G401.6 (cell line): Measurements from ENCODE around the gene ARSB.
"Not testable (repeated sequence)": the region's sequence is repeated elsewhere in the genome, so short reads cannot be mapped to it uniquely, and the experiment has no call there.

Experiments used
- FAIRE-seq: peaks from 2 replicates; lab custom pipeline; 2012; peaks lifted over from hg19 to GRCh38; lab: Jason Lieb, UNC

ARSB gene

GRCh38 chr5:78930721-78931120 is 54.4 kb downstream of the ARSB start:
- no peak for FAIRE-seq

DNA sequence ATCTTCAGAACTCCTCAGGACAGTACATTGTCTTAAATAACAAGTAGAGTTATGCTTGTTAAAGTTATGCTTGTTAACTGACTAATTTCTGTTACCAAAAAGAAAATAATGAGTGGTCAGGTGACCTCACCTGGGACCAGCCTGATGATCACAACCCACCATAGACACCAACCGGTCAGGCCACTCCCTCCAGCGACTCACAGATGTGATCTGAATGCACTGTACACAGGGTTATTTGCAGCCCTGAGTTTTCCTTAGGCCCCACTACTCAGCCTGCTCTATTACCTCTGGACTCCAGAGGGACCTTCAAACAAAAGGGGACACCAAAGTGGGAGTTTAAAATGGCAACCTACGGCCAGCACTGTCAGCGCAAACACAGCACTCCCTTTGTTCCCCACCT is 55.3 kb downstream of the ARSB start:
- no peak for FAIRE-seq

GRCh38 chr5:78927657-78928282 is 57.3 kb downstream of the ARSB start:
- FAIRE-seq = no peak

- no peak for FAIRE-seq
These were observed 58.9 kb downstream of the ARSB start for GRCh38 chr5:78926252-78926651.

DNA sequence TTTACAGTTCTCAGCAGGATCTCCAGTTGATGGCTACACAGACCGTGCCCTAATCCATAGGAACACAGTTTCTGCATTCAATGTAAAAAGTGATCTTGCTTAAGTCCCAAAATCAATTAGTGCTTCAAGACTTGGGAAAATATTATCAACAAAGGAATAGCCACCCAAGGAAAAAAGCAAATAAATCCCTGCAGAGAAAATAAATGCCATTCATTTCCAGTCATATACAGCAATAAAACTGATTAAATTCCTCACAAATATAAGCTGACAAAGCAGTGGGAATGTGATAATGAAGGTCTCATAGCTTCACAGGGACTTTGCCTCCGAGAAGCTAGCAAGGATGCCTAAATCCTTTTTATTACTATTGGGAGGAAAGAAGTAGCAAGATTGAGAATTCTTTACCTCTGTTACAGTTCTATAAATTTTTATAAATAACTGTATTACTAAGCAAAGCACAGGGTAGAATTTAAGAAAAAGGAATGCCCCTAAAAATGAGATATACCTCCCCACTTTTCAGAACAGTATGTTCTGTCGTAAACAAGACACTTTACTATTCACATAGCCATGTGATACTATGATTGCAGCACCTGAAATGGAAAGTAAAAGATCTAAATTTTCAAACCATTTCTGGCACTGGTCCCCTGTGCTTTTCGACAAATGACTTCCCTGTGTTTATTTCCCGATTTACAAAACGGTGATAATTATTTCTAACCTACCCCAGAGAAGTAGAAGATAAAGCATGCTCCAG is 59.8 kb downstream of the ARSB start:
- no peak for FAIRE-seq

- no peak for FAIRE-seq
These were observed 61.5 kb downstream of the ARSB start for GRCh38 chr5:78923622-78923970.

DNA sequence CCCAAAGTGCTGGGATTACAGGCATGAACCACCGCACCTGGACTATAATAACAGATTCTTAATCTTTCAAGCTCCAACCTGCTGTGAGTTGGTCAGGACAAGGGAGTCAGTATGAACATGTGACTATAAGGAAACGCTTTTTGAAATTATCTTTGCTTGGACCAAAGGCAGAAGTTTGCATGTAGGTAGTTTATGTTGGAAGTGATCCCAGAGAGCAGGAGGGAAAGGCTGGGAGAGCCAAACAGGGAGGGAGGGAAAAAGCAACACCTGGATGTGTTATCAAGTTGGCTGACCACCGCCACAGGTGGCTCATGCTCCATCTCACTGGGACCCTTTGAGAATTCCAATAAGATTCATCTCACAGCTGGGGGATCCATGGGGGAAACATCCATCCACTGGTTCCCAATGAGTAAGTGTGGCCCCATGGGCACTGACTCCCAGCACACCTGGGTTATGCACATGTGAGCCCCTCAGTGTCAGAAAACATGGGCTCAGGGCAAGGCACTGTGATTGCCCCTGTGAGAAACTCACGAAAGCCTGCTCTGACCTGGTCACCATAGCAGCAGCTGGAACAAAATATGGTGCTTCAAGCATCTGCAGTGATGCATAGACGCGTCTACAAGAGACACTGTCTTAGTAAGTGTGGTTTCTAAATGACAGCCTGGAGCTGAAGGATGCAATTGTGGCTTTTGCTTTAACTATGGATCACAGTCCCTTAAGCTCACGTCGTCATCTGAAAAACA is 62.1 kb downstream of the ARSB start:
- no peak for FAIRE-seq

DNA sequence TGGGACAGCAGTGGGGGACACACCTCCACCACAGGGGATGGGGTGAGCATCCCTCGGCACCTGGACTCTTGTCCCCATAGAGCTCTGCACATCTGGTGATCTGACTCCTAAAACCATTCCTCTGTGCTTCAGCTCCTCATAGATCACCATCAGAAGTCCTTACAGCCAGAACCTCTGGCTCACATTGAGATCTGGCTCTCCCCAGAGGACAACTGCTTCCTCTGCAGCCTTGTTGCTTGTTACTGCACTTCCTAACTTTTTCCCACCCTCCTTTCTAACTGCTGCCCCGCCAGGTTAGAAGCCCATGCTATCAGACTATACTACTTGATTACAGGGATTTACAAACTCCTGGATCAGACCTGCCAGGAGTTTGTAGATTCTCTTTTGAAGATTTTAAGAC is 64.5 kb downstream of the ARSB start:
- no peak for FAIRE-seq

DNA sequence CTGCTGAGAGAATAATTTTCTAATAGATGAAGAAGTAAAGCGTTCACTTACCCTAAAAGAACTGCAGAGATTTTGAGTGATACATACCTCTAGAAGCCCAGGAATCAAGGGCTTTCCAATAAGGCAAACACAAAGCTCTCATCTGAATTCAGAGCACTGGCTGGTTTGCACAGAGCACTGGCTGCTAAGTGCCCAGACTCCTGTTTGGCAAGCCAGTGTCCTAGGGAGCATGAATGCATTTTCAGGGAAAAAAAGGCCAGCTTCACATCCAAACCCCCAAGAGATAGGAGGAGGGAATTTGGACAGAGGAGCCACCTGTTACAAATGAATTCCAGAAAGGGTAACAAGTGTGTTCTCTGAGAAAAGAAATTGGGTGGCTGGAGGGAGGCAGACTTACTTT is 65.3 kb downstream of the ARSB start:
- no peak for FAIRE-seq

- FAIRE-seq = no peak
These were observed 69.1 kb downstream of the ARSB start for GRCh38 chr5:78916044-78916443.

DNA sequence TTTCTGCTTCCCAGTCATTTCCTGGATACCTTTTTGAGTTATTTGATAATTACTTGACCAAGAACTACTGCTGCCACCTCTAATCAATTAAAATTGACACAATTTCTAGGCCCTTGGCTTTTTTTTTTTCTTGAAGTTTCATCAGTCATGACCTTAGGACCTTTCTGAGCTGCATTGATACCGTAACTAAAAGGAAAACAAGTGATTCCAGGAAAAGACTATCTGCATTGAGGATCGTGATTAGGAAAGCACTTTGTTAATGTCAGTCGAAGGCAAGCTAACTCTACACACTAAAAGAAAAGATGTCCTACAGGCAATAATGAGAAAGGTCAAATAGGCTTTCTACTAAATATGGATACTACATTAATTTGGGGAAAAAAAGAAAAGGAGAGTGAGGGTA is 69.9 kb downstream of the ARSB start:
- FAIRE-seq = no peak

DNA sequence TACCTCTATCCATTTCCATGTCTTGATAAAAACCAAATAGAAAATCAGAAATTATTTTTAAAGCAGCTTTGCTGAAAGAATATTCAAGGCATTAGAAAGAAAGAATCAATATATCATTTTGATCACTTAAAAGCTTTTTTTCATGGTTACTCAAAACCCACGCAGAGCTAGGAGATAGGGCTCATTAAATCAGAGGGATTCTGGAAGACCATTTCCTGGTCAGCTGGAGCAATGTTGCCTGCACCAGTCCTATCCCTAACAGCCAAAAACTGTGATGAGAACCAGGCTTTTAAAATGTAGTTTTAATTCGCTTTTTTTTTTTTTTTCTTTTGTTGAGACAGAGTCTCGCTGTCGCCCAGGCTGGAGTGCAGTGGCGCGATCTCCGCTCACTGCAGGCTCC is 72.3 kb downstream of the ARSB start:
- no peak for FAIRE-seq

DNA sequence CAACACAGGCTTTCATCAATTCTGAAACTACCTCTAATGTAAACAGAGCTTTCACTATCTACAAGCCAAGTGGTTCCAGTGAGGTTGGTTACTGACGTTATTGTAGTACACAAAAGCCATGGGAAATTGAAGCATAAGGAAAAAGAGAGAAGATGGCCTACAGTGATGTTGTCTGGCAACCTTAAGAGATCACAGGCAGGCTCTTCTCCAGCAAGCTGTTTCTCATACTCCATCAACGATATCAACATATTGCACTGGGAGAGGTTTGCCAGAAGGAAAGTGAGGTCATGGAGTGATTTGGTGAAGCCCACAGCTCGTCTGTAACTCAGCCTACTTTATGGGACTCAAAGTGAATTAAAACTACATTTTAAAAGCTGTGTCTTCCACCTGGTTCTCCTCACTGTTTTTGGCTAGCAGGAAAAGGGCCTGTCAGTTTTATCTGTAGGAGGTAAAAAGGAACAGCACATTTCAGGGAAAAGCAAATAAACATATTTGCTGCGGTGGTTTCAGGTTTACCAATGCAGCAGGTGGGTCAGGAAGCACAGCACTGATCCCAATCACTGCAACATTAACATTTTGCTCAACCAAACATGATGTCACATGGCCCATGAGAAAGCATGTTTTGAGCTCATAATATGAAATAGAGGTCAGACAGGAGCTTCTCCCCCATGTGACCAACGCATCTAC is 72.9 kb downstream of the ARSB start:
- FAIRE-seq = no peak

- not testable (repeated sequence) for FAIRE-seq
These were observed 75.7 kb downstream of the ARSB start for GRCh38 chr5:78909224-78909983.

DNA sequence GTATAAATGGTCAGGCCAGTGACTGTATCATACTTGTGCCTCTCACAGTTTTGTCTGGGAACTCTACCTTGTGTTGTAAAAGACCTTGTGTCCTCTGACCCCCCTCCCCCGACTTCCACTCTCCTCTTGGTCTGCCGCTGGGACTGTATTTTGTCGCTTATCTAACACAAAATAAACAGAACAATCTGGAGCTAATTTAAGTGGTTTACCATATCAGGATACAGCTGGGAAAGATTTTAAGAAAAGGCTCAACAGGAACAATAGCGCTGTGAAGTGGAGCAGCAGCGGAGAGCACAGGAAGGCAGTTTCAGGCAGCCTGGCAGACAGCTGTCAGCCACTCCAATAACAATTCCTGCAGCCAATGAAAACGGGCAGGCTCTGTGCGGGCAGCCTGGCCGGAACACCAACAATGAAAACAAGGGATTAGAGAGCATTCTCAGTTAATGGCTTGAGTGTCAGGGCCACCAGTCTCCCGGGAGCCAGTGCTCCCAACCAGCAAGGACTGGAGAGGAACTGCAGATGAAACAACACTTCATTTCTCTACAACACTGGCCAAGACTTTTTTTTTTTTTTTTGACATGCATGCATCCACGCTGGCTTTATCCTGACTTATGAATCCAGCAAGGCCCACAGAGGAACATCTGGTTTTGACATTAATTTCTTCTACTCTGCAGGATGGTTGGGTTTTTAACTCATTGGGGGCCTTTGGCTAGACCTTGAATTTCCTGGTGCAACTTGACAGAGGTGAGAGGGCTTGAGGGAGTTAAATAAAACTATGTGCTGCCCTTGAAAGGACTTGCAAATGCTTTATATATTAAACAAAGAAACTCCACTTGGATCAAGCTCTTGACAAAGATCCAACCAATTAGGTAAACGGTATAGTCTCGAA is 76.7 kb downstream of the ARSB start:
- no peak for FAIRE-seq

GRCh38 chr5:78907255-78907891 is 77.7 kb downstream of the ARSB start:
- no peak for FAIRE-seq

DNA sequence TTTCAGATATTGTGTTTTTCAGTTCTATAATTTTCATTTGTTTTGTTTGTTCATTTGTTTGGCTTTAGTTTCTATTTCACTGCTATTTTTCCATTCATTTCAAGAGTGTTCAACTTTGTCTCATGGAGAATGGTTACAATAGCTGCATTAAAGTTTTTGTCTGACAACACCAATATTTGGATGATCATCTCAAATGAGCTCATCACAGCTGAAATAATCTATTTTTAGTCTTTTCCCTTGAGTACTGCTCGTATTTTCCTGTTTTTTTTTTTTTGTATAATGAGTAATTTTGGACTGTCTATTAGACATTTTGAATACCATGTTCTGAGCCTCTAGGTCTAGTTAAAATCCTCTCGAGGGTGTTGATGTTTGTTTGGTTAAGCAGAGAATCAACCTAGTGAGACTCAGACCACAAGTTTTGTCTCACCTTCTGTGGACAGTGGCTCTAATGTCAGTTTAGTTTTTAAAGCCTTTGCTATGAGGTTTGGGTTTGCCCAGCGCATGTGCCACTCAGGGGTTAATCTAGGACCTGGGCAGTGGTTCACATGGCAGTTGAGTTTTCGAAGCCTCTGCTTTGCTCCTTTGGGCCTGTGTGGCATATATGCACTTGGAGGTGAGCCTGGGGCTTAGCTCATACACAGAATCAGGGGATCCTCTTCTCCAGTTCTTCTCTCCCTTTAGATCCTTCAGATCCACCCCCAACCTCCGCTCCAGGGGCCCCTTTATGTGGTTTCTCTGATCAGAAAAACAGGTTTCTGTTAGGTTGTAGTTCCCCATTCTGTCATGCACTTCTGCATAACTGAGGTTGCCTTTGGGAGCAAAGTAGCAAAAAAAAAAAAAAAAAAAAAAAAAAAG is 79.8 kb downstream of the ARSB start:
- no peak for FAIRE-seq

- no peak for FAIRE-seq
These were observed 81.2 kb downstream of the ARSB start for GRCh38 chr5:78903861-78904260.

DNA sequence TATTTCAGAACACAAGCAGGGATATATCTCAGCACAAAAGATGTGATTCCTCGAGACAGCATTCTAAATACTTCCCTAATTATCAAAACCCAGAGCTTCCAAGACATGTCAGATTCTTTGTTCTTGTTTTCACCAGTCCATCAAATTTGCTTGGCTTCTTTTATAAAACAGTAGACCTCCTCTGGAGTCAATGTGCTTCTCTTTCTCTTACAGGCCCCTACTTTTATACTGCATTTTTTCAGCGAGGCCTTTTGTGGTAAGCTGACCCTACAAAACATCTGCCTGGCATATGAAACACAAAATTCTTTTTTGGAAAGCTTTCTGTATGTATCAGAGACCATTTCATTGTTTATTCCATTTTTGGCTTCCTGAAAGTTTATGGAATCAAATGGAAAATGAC is 81.8 kb downstream of the ARSB start:
- FAIRE-seq = no peak

DNA sequence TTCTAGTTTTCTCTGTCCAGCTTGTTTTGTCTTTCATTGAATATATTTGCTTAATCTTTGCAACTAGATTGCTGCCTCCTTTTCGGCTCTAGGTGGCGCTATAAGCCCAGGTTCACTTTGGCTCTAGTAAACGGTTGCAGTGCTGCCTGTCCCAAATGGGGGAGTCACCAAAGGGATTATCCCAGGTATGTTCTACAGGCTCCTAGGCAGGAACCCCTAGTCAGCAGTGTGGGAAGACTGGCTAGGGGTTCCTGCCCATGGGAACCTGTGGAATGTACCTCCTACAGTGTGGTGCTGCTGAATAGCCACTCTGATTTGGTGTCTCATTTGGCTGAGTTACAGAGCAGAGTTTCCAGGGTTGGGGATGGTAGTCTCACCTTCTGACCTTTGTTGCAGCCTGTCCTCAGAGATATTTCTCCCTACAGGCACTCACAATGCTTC is 85.2 kb downstream of the ARSB start:
- FAIRE-seq = peak; percentile 79
